PC-3 (cell line): ENCODE data around the gene ASCC2. TPM values are rescaled to one million over a fixed set of nuclear protein-coding genes. Genes with fewer than 3 reads are reported as not detected.

ENCODE experiments used
- ATAC-seq: fragments of 200-7000 bp; cut with Tn5 transposase; 2 replicates; pipeline ENCODE4 v1.9.1; 2020; ENCODE audit warnings: mild to moderate bottlenecking, moderate library complexity
- BruUV-seq: library from RNA; stranded (reverse); fragments of 400-500 nt; replicated peaks from 2 replicates; lab custom pipeline; 2021; lab: Mats Ljungman, UMichigan
- CTCF ChIA-PET: fragments of 300-600 bp; sonication (Branson Sonifier 250); formaldehyde crosslinking; loops from one replicate; lab custom pipeline; 2022; ENCODE audit warnings: antibody characterized with exemption; lab: Charles Lee
- POLR2A ChIA-PET: fragments of 300-600 bp; sonication (Branson Sonifier 250); formaldehyde crosslinking; loops from one replicate; lab custom pipeline; 2022; ENCODE audit warnings: antibody characterized with exemption; ENCODE audit not compliant: unreplicated experiment; lab: Charles Lee
- DNase-seq: peaks from one replicate; pipeline ENCODE4 v3.0.0-alpha.2; 2015
- H2AFZ ChIP-seq: fragments of 300-600 bp; sonication (generic); 2 replicates; pipeline ENCODE4 v1.6.0; 2016; ENCODE audit warnings: antibody characterized with exemption, low read length
- H3F3A ChIP-seq: fragments of 300-600 bp; sonication (generic); one replicate; pipeline ENCODE4 v1.6.0; 2017; ENCODE audit warnings: antibody characterized with exemption, low read length, control low read depth, mild to moderate bottlenecking; ENCODE audit not compliant: unreplicated experiment
- H3K27ac ChIP-seq: fragments of 300-600 bp; sonication (generic); 2 replicates; pipeline ENCODE4 v1.5.1; 2016; ENCODE audit warnings: mild to moderate bottlenecking, low read length
- H3K27me3 ChIP-seq: fragments of 300-600 bp; sonication (generic); 2 replicates; pipeline ENCODE4 v1.6.1; 2016; ENCODE audit warnings: low read length, mixed read lengths
- H3K36me3 ChIP-seq: fragments of 300-600 bp; sonication (generic); 2 replicates; pipeline ENCODE4 v1.6.1; 2016; ENCODE audit warnings: low read depth, mixed run types, low read length, mixed read lengths
- H3K4me1 ChIP-seq: fragments of 300-600 bp; sonication (generic); 2 replicates; pipeline ENCODE4 v1.5.1; 2016; ENCODE audit warnings: low read length; ENCODE audit not compliant: insufficient read depth
- H3K4me2 ChIP-seq: fragments of 300-600 bp; sonication (generic); 2 replicates; pipeline ENCODE4 v1.6.0; 2016; ENCODE audit warnings: low read length
- H3K4me3 ChIP-seq: fragments of 300-600 bp; sonication (generic); 2 replicates; pipeline ENCODE4 v1.5.1; 2016; ENCODE audit warnings: mild to moderate bottlenecking, low read length, mixed read lengths
- H3K79me2 ChIP-seq: fragments of 300-600 bp; sonication (generic); 2 replicates; pipeline ENCODE4 v1.6.1; 2017; ENCODE audit warnings: low read length, mixed read lengths
- H3K9ac ChIP-seq: fragments of 300-600 bp; sonication (generic); 2 replicates; pipeline ENCODE4 v1.6.0; 2016; ENCODE audit warnings: mild to moderate bottlenecking, low read length
- H3K9me2 ChIP-seq: fragments of 300-600 bp; sonication (generic); replicated peaks from 2 replicates; pipeline ENCODE4 v1.6.1; 2016; ENCODE audit warnings: mixed run types, low read length, mixed read lengths
- H3K9me3 ChIP-seq: fragments of 300-600 bp; sonication (generic); 2 replicates; pipeline ENCODE4 v1.6.1; 2016; ENCODE audit warnings: low read length, mixed read lengths
- H4K20me1 ChIP-seq: fragments of 300-600 bp; sonication (generic); 2 replicates; pipeline ENCODE4 v1.6.1; 2016; ENCODE audit warnings: low read length, mixed read lengths
- EZH2 ChIP-seq: fragments of 300-600 bp; sonication (generic); IDR thresholded peaks from one replicate; pipeline ENCODE4 v1.6.1; 2017; ENCODE audit warnings: antibody characterized with exemption, mild to moderate bottlenecking, low read length; ENCODE audit not compliant: unreplicated experiment
- EZH2phosphoT487 ChIP-seq: fragments of 300-600 bp; sonication (generic); IDR thresholded peaks from 2 replicates; pipeline ENCODE4 v1.6.1; 2018; ENCODE audit warnings: mild to moderate bottlenecking, antibody characterized with exemption, low read length, borderline replicate concordance
- intact Hi-C: fragments of 100-400 bp; cut with micrococcal nuclease; formaldehyde crosslinking; loops from 2 replicates; pipeline ENCODE4 v1.9.0; 2023
- total RNA-seq: library from RNA; depleted of rRNA; stranded (reverse); fragments of >200 nt; gene quantifications from 2 replicates; pipeline ENCODE4 v1.2.3, GENCODE V29; 2014
- TF ChIP-seq, protein P1 (sequence below): fragments of 300-600 bp; sonication (generic); conservative IDR thresholded peaks from 2 replicates; pipeline ENCODE4 v1.5.1; 2017; ENCODE audit warnings: antibody characterized with exemption, low read depth, mild to moderate bottlenecking, low read length

Gene ASCC2
- total RNA-seq, 1 experiment from 2014 or later = 37.0 TPM

DNA sequence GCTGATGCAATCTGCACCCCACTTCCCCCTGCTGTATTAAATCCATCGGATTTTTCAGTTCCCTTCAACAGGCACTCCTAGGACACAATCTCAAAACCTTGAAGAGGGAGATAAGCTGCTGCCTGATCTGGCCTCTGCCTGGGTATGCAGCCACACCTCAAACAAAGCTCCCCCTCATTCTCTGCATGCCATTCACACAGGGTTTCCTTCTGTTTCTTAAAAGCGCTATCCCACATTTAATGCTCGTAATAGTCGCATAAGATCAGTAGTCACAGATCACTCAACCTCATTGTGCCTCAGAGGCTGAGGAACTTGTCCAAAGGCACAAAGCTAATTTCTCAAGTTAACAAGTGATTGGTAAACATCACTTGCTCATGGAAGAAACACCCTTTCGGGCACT, 36.9 kb downstream of the ASCC2 start:
- ChIA-PET CTCF (no interaction called here), POLR2A (no interaction called here)
- H4K20me1 ChIP-seq = no peaks in the 10 kb centered on the region
- no peaks in the 10 kb centered on the region for H3K79me2 ChIP-seq
- H3K9me2 ChIP-seq = no peaks in the 10 kb centered on the region
- DNase-seq = no peak
- no peak for ATAC-seq
- H3K27ac ChIP-seq = no peak overlapping the region
- no peak overlapping the region for H3K4me3 ChIP-seq
- TF ChIP-seq EZH2phosphoT487 (no peak), EZH2 (no peak)
- TF ChIP-seq, protein P1, sequence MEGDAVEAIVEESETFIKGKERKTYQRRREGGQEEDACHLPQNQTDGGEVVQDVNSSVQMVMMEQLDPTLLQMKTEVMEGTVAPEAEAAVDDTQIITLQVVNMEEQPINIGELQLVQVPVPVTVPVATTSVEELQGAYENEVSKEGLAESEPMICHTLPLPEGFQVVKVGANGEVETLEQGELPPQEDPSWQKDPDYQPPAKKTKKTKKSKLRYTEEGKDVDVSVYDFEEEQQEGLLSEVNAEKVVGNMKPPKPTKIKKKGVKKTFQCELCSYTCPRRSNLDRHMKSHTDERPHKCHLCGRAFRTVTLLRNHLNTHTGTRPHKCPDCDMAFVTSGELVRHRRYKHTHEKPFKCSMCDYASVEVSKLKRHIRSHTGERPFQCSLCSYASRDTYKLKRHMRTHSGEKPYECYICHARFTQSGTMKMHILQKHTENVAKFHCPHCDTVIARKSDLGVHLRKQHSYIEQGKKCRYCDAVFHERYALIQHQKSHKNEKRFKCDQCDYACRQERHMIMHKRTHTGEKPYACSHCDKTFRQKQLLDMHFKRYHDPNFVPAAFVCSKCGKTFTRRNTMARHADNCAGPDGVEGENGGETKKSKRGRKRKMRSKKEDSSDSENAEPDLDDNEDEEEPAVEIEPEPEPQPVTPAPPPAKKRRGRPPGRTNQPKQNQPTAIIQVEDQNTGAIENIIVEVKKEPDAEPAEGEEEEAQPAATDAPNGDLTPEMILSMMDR = no peak
- H3K4me2 ChIP-seq = no peak overlapping the region
- no peaks in the 10 kb centered on the region for H3K9me3 ChIP-seq
- no peak overlapping the region for H3K9ac ChIP-seq
- no peak overlapping the region for H2AFZ ChIP-seq
- no TSS peak for BruUV-seq
- intact Hi-C loops = no loop called here
- H3F3A ChIP-seq = no peaks in the 10 kb centered on the region
- H3K36me3 ChIP-seq = peaks cover 3% of the 10 kb centered on the region; the same call in 1 of the 2 replicates
- H3K4me1 ChIP-seq = peaks cover 23% of the 10 kb centered on the region
- no peaks in the 10 kb centered on the region for H3K27me3 ChIP-seq

DNA sequence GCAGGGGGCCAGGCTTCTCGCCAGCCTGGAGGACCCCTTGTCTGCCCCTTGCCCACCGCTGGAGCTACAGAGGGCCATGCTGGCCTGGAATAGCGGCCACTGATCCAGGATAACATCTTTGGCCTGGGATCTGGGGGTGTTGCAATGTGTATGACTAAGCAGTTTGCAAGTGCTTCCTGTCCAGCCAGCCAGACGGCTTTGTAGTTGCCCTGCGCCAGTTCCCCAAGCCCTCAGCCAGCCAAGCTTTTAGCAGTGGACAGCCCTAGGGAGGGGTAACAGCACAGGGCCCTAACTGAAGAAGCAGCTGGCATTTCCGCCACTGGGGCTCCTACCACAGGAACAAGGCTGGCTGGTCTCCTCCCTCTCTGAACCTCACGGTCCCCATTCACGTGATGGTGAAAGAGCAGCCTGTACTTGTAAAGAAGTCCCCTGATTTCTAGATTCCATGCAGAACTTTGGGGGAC, 38.8 kb downstream of the ASCC2 start:
- intact Hi-C loops = no loop called here
- peaks cover 23% of the 10 kb centered on the region for H3K4me1 ChIP-seq
- peaks cover 3% of the 10 kb centered on the region; the same call in 1 of the 2 replicates for H3K36me3 ChIP-seq

DNA sequence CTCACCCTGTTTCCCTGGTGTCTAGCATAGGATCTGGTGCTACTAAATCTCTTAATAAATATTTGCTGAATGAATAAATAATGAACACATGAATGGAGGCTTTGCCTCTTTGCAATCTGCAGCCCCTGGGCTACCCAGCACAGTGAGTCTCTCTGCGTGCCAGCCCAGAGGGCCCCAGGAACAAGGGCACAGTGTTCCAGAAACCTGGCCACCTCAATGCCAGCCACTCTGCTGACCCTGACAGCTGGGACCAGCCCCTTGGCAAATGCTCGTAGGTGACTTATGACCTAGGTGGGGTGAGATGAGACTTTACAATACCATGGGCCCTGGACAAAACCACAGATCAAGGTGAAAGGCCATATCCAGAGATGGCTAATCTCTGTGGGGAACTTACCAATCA, 39.3 kb downstream of the ASCC2 start:
- Histone ChIP-seq H2AFZ (no peak overlapping the region), H3K9me3 (no peaks in the 10 kb centered on the region), H3F3A (no peaks in the 10 kb centered on the region), H3K4me3 (peak overlapping the region; percentile 34; the same call in 1 of the 2 replicates), H3K27me3 (no peaks in the 10 kb centered on the region), H3K27ac (peak overlapping the region; percentile 96), H3K4me1 (peaks cover 23% of the 10 kb centered on the region), H4K20me1 (no peaks in the 10 kb centered on the region), H3K36me3 (peaks cover 3% of the 10 kb centered on the region; the same call in 1 of the 2 replicates), H3K9ac (peak overlapping the region; percentile 65), H3K4me2 (peak overlapping the region; percentile 78), H3K79me2 (no peaks in the 10 kb centered on the region), H3K9me2 (no peaks in the 10 kb centered on the region)
- peak; percentile 54 for ATAC-seq
- BruUV-seq = TSS peak; percentile 27
- TF ChIP-seq, protein P1 = no peak
- ChIA-PET POLR2A (no interaction called here), CTCF (interaction anchor here (0.8 kb wide), 1 partner anchor 18 kb away, joined by 5 read pairs; no protein-coding TSS in a partner anchor)
- intact Hi-C loops = no loop called here
- peak; percentile 57 for DNase-seq

More for the DNA sequence above, 38.8 kb downstream of the ASCC2 start:
- H3K9me3 ChIP-seq = no peaks in the 10 kb centered on the region
- peak overlapping the region; percentile 65 for H3K9ac ChIP-seq
- peak; percentile 97 for ATAC-seq
- BruUV-seq = no TSS peak
- H3F3A ChIP-seq = no peaks in the 10 kb centered on the region
- peak overlapping the region; percentile 78 for H3K4me2 ChIP-seq
- H3K27me3 ChIP-seq = no peaks in the 10 kb centered on the region
- TF ChIP-seq, protein P1 = no peak
- TF ChIP-seq EZH2phosphoT487 (no peak), EZH2 (no peak)
- CTCF ChIA-PET = interaction anchor here (0.8 kb wide), 1 partner anchor 18 kb away, joined by 5 read pairs; no protein-coding TSS in a partner anchor
- H3K4me3 ChIP-seq = peak overlapping the region; percentile 34; the same call in 1 of the 2 replicates
- DNase-seq = peak; percentile 92
- peak overlapping the region; percentile 96 for H3K27ac ChIP-seq
- H2AFZ ChIP-seq = no peak overlapping the region
- H3K9me2 ChIP-seq = no peaks in the 10 kb centered on the region
- POLR2A ChIA-PET = no interaction called here
- H4K20me1 ChIP-seq = no peaks in the 10 kb centered on the region
- H3K79me2 ChIP-seq = no peaks in the 10 kb centered on the region
